ENCODE measurements around the gene SPTLC2.
"Not testable (repeated sequence)": the region's sequence is repeated elsewhere in the genome, so short reads cannot be mapped to it uniquely, and the experiment has no call there.

SPTLC2 gene

DNA sequence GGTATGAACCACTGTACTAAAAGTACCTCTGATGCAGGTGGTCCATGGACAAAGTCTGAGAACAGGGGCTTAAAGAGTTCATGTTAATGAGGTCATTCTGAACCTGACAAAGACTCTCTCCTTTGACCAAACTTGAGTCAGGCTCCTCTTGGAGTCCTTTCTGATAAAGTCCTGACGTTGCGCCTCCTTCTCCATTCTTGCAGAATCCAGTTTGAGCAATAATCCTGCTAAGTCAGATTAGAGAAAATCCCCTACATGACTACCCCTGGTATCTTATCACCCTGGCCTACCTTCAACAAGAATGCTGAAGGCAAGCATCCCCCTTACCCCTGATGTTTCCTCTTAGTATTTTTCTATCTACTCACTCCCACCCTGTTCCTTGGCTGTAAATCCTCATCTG is 71.9 kb downstream of the SPTLC2 start:
- DNase-seq: no peak

DNA sequence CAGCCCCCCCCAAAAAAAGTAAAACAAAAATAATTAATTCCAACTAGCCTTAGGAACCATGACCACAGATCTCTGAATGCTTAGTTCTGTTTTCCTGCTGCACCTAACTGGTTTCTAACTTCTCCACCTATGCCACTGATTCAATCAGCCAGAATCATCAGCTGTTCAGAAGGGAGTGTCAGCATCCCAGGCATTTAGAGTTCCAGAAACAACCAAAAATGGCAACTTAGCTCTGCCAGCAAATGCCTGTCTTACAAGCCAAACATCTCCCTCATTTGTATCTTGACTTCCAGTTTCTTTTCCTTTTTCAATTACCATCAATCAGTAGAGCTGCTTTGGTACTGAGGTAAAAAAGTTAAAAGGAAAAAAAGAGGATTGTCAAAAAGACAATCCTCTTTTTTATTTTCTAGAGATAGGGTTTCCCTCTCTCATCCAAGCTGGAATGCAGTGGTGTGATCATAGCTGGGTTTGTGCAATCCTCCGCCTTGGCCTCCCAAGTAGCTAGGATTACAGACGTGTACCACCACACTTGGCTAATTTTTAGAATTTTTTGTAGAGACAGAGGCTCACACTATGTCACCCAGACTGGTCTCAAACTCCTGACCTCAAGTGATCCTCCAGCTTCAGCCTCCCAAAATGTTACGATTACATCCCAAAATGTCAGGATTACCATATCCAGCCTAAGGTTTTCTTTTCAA is 72.7 kb downstream of the SPTLC2 start:
- no peak for DNase-seq

DNA sequence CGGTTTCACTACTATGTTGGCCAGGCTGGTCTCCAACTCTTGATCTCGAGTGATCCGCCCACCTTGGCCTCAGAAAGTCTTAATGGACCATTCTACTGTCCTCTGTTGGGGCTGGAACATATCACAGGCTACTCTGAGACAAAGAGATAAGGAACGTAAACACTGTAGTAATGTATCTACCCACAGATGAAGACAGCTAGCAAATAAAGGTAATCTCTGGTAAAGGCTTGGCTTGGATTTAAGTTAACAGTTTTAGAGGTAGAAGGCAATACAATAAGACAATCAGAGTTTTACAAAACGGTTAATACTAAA is 73.2 kb downstream of the SPTLC2 start:
- no peak for DNase-seq

DNA sequence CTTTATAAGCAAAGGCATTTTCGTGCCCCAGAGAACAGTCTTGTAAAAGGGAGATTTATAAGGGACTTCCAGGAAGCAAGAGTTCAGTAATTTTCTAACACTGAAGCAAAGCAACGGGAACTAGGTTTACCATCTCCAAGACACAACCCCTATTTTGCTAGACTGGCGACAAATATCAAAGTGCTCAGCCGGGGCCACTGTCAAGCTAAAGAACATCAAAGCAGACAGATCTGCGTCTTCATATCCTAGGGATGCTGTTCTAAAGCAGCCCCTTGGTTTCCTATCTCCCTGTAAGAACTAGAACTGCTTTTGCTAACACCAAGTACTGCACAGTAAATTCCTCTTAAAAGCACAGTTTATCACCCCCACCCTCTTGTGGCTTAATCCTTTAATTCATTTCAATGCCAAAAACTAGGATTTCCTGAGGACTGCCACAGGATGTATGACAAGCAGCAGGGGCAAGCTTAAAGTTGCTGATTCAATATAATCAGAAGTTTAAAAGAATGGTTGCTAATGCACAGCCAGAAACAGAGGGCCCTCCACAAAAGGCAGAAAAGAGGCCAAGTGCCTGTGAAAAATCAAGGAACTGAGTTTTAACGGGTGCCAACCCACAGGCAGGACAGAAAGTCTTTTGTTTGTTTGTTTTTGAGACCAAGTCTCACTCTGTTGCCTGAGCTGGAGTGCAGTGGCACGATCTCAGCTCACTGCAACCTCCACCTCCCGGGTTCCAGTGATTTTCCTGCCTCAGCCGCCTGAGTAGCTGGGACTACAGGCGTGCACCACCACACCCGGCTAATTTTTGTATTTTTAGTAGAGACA is 73.8 kb downstream of the SPTLC2 start:
- DNase-seq: no peak

DNA sequence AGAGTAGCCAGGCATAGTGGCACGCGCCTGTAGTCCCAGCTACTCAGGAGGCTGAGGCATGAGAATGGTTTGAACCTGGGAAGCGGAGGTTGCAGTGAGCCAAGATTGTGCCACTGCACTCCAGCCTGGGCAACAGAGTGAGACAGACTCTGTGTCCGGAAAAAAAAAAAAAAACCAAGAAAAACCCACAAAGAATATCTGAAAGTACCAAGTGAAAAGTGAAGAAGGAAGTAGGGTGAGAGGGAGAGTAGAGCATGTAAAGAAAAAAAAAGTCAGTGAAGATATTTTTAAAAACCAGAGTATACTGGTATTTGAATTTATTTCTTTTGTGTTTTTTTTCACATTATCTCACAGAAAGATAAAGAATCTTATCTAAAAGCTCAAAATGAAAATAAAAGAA is 74.5 kb downstream of the SPTLC2 start:
- no peak for DNase-seq

DNA sequence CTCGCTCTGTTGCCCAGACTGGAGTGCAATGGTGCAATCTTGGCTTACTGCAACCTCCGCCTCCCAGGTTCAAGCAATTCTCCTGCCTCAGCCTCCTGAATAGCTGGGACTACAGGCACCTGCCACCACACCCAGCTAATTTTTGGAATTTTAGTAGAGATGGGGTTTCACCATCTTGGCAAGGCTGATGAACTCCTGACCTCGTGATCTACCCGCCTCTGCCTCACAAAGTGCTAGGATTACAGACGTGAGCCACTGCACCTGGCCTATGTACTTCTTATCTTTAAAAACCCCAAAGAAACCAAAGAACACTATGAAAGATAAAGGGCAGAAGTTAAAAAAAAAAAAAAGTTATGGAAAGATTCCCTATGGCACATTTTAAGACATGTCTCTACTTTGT is 79.5 kb downstream of the SPTLC2 start:
- DNase-seq: not testable (repeated sequence)

DNA sequence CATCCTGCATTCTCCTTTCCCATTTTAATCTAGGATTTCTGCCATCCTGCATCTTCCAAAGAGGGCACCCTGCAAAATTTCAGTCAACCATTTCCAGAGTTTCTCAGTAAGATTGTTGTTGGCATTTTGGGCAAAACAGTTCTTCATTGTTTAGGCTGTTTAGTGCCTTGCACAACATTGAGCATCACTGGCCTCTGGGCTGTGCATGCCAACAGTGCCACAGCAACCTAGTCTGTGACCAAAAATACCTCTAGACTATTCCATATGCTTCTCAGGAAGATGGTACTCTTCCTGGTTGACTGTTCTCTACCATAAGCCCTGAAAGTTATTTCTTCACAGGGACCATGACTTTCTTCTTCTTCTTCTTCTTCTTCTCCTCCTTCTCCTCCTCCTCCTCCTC is 85.4 kb downstream of the SPTLC2 start:
- DNase-seq: no peak

DNA sequence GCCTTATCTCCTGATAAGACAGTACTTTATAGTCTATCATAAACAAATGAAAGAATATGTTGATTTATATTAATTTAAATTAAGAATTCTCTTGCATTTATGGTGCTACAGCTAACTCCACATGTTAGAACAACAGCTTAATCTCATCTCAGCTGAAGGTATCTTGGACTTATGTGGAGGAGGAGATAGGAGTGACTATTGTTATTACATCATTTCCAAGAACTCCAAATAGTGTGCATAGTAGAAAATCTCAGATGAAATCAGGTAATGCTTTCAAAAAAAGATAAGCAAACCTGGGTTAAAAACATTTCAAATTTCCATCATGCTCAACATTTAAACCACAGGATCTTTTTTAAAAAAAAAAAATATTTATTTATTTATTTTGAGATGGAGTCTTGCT is 86.5 kb downstream of the SPTLC2 start:
- DNase-seq: no peak

DNA sequence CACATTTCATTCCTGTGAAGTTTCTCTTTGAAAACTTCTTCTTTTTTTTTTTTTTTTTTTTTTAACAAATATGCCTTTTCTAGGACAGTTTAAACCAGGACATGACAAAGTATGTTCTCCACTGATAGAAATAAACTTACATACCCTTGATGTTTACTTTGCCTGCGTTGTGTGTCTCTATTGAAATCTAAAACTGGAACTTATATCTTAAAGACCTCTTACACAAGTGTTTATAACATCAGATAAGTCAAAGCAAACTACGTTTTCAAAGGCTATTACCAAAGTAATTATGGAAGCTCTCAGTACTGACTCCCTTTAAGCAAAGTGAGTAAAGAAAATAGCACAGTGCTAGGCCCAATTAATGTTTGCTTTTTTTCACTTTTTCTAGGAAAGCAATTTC is 87.2 kb downstream of the SPTLC2 start:
- no peak for DNase-seq

DNA sequence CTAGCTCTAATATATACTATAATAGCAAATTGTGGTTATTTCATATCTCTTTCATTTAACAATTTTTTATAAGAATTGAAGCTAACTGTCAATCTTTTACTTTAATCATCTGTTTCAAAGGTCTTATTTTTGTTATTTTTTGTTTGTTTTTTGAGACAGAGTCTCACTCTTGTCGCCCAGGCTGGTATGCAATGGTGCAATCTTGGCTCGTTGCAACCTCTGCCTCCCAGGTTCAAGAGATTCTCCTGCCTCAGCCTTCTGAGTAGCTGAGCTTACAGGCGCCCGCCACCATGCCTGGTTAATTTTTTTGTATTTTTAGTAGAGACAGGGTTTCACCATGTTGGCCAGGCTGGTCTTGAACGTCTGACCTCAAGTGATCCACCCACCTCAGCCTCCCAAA is 87.7 kb downstream of the SPTLC2 start:
- not testable (repeated sequence) for DNase-seq

DNA sequence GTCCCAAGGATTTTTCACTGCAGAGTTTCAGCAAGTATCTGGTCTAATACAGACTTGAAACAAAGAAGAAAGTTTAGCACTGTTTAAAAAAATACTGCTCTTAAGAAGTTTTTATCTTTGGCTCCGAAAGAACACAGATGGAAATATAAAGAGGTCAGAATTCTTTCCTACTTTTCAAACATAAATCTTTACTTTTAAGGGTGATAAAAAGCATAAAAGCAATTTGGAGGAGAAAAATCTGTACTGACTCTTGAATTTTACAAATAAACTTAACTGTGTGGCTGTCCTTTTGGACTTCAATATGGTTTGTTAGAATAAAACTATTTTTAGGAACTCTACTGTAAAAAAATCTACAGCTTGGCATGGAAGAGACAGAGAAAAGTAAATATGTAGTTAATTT is 90.2 kb downstream of the SPTLC2 start:
- DNase-seq: no peak

DNA sequence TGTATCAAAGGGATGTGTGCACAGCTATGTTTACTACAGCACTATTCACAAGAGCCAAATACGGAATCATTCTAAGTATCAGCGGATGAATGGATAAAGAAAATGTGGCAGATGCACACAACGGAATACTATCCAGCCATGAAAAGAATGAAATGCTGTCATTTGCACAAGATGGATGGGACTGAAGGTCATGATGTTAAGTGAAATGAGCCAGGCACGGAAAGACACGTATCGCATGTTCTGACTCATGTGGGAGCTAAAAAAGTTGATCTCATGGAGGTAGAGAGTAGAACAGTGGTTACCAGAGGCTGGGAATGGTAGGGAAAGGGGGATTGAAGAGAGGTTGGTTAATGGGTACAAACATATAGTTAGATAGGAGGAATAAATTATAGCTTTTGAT is 91.9 kb downstream of the SPTLC2 start:
- no peak for DNase-seq

DNA sequence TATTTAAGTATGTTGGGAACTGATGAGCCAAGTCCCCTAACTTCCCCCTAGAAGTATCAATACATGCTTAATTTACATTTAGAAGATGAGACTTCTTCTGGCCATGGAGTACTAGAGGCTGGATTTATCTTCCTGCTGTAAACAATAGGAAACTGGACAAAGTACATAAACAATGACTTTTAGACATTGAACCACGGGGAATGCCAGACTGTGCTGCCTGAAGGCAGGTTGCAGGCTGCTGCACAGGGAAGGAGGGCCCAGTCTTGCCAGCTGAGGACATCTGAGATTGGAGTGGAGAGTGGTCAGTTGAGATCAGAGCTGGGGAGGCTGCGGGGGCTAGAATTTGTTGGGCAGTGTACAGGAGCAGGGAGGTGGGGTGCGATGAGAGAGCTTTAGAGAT is 93.3 kb downstream of the SPTLC2 start:
- no peak for DNase-seq

DNA sequence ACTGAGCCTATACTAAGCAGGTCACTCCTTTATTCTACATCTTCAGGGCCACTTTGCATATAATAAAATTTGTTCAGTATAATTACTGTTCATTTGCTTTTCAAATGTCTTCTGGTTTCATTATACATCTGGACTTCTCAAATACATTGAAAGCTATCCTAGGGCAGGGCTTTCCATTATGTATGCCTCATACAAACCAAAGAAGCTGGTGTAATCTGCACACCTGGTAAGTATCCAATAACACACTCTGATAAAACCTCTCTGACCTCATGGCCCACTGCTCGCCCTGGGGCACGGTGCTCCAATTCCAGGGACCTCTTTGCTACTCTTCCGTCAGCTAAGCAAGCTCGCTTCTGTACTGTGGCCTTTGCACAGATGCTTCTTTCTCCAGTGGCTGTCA is 95.9 kb downstream of the SPTLC2 start:
- DNase-seq: no peak

DNA sequence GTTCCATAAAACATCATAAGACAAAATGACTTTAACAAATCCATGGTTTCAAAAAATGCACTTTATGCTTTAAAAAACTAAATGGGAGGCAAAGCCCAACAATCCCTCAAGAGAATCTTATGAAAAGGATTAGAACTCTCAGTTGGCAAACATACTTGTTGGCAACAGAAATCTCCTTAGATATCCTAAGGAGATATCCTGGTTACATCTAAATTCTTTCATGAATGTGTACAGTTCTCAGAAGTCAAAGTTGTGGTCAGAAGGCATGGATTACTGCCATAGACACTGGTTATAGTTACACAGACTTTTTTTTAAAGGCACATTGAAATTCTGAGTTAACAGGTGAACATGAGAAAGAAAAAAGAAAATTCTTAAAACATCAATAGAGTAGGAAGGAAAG is 100.3 kb downstream of the SPTLC2 start:
- DNase-seq: no peak

DNA sequence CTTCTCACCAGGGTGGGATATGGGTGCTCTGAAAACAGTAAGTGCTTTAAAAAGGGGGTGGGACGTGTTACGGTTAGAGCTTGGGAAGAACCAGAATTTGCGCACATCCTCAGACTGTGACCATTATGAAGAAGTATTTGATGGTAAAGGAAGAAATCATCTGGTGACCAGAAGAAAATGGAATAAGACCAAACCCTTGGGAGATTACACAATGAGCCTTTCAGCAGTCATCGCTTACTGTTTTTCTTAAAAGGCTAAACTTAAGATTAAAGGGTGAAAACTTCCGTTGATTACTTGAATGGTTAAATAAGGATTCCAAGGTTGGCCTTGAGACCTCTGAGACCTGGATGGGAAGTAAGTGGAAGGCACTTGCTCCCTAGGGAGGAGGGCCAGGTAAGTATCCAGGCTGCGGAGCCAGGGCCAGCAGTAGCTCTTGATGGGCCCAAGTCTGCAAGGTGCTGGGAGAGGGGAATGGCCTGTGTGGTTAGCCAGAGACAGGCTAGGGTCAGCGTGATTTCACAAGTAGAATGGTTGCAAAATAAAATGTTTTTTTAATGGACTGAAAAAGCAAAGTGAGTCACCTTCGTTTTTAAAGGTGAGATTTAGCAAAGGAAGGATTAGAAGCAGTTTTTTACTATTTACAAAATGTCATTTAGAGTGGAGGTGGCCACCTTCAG is 104.8 kb downstream of the SPTLC2 start:
- no peak for DNase-seq

DNA sequence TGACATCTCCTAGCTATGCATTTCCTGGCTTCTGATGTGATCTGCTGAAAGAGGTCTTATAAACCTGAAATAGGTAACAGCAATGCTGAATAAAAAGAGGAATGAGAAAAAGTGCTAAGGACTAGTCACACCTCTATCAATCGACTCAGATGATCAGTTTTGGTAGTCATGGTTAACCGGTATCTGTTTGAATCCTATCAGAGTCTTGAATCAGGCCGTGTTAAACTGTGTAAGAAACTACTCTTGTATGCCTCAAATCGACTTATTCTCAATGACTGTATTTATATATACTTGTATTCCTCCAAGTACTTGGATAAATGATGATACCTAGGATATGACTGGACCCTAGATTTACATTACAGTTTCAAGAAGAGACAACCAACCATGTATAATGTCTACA is 107.1 kb downstream of the SPTLC2 start:
- no peak for DNase-seq

DNA sequence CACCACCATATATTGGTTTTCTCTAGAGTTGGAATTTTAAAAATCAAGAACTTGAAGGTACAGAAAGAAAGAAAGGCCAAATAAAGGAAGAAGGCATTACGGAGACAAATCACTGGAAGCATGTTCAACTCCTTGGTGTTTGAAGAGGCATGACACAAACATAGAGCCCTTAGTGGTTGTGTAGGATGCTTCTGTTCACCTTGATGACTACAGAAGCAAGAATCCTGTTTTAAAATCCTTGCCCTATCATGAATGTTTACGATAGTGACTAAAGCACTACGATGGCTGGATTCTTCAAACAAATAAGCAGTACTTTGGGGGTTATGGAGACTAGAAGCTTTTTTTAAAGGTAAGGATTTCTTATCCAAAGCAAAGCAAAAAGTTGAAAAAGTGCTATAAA is 107.6 kb downstream of the SPTLC2 start:
- DNase-seq: no peak

DNA sequence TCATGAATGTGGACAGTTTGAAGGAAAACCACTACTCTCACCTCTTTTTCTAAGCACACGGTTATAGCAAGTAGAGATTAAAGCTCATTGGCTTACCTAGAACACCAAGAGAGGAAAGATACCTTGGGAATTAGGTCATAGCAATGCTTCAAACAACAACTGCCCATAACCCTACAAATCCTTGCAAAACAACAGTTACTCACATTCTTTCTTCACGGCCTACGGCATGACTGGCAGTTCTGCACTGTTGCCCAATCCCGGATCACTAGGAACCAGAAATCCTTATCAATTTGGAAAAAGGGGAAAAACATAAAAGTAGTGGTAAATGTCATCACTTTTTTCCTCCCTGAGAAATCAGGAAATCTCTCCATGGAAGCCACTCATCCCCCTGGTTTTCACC is 108.2 kb downstream of the SPTLC2 start:
- DNase-seq: no peak

DNA sequence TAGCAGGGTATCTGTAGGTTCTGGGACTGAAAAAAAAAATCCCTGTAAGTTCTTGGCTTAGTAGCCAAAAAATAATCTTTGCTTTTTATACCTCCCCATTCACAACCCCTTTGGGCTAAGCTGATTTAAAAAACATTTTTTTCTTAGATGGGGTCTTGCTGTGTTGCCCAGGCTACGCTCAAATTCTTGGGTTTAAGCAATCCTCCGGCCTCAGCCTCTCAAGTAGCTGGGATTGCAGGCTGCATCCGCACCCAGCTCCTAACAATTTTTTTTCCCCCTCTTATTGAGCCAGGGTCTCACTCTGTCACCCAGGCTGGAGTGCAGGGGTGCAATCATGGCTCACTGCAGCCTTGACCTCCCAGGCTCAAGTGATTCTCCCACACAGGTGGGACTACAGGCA is 108.7 kb downstream of the SPTLC2 start:
- DNase-seq: no peak

DNA sequence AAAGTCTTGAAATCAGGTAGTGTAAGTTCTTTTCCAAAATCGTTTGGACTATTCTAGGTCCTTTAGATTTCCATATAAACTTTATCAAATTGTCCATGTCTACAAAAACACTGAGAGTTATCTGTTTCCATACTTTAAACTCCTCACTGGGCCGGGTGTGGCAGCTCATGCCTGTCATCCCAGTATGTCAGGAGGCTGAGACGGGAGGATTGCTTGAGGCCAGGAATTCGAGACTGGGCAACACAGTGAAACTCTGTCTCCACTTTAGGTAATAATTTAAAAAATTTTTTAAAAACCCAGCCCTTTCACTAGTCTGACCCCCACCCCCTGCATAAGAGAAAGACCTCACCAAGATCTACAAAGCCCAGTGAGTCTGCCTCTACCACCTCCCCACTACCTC is 111.4 kb downstream of the SPTLC2 start:
- DNase-seq: no peak

DNA sequence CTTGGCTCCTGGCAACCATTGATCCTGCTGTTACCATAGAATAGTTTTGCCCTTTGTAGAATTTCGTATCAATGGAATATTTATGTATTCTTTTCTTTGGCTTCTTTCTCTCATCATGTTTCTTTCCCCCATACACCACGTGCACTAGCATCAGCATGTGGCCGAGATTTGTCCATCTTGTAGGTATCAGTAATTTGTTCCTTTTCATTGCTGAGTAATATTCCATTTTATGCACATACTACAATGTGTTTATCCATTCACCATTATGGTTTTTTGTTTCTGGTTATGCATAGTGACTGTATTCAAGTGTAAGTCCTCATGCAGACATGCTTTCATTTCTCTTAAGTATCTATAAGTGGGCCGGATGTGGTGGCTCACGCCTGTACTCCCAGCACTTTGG is 113.3 kb downstream of the SPTLC2 start:
- DNase-seq: no peak

DNA sequence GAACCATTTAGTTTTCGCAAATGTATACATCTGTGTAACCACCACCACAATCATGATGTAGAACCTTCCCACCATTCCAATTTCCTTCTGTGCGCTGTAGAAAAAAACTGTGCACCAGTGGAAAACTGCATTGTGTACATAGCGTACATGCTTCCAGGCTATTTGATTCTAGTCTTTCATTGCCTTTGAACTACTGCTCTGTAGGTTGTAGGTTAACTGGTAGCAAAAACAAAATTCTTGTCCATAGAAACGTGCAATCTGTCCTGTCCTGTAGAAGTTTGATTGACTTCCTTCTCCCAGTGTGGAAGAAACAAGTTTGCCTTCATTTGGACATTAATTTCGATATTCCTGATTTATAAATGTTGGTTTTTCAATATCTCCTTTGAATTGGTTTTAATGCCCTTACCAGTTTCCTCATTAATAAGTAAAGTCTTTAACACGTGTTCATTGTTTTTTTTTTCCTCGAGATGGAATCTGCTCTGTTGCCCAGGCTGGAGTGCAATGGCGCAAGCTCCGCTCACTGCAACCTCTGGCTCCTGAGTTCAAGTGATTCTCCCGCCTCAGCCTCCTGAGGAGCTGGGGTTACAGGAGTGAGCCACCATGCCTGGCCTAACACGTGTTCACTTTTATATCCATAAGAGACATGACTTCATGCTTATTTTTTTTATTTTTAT is 114.2 kb downstream of the SPTLC2 start:
- no peak for DNase-seq

DNA sequence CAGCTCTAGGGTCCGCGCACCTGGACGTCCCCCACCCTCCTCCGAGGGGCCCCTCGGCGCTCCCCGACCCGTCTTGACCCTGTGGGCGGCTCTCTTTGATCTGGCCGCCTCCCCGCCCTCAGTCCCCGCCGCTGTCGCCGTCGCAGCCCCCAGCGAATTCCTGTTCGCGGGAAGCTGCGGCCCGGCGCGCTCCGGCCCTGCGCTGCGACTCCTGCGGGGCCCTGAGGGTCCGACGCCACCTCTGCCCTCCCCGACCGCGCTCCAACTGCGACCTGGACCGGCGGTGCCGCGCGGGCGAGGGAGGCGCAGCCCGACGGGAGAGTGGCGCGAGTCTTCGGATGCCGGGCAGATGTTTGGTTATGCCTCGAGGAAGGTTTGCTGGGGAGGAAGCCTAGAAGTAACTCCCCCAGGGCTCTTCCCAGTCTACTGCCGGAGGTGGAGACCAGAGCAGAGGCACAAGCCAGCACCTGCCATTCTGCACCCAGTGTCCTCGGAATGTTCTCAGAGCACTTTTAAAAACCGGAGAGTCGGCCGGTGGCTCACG is 117.4 kb downstream of the SPTLC2 start:
- no peak for DNase-seq
